NCI-H1694 treated with DMSO at 0.1 percent for 48 hours (cell line): ENCODE measurements around the gene ANKRD55.
"Not testable (repeated sequence)": the region's sequence is repeated elsewhere in the genome, so short reads cannot be mapped to it uniquely, and the experiment has no call there.

Experiments used
- DNase-seq: peaks from one replicate; lab custom pipeline; 2025; lab: John Stamatoyannopoulos, UW

Gene ANKRD55

DNA sequence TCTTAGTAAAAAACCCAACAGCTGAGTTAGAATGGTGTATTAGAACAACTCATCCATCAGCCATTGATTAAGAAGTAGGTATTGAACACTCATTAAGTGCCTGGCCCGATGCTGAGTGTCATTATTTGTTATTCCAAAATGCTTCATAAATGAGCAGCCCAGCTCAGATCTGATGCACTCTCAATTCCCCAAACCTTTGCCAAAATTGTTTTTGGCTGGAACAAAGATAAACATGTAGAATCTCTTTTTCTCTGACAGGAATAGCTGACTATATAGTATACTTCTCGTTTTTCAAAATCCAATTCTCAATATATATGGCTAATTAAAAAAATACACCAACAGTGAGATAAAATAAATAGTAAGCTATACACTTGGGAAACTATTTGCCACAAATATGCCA, 20.0 kb upstream of the ANKRD55 start:
- DNase-seq: no peak

- no peak for DNase-seq
Measured at GRCh38 chr5:56251918-56252553, 18.9 kb upstream of the ANKRD55 start.

DNA sequence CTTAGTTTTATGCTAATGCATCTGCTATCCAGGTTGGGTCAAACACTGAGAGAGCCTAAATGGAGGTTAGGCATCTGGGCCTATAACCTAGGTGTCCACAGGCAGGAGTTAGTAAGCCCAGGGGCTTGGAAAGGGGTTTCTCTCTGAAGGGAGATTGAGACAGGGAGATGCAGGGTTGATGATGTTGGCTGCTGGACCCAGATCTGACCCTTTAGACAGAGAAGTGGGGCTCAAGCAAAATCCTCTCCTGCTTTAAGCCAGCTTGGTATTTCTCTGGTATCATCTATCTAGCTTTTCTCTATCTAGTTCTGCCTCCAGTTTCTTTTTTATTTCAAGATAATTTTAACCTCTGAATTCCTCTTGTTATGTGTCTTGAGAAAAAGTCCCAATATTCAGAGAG, 18.3 kb upstream of the ANKRD55 start:
- DNase-seq: no peak

DNA sequence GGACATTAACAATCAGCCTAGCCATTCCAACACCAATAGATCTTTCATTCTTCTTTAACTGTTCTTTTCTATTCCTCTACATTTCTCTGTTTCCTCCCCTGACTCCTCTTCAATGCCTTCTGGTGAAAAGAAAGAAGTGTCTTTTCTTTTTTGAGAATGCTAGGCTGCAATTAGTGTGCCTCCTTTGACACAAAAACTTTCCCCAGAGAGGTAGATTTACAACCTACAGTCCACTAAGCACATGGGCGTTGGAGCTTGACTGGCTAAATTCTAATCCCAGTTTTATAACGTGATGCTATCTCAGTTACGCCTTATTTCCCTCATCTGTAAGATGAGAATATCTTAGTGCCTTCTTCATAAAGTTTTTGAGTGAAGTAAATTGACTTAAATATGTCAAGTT, 16.9 kb upstream of the ANKRD55 start:
- no peak for DNase-seq

DNA sequence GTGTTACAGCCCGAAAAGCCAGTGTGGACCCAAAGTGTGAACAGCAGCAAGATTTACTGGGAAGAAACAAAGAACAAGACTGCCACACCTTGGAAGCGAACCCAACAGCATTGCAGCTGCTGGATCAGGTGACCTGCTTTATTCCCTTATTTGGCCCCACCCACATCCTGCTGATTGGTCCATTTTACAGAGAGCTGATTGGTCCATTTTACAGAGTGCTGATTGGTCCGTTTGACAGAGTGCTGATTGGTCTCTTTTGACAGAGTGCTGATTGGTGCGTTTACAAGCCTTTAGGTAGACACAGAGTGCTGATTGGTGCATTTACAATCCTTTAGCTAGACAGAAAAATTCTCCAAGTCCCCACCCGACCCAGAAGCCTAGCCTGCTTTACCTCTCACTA, 16.0 kb upstream of the ANKRD55 start:
- DNase-seq: not testable (repeated sequence)

- no peak for DNase-seq
Measured at GRCh38 chr5:56247592-56247991, 14.5 kb upstream of the ANKRD55 start.

- no peak for DNase-seq
Measured at GRCh38 chr5:56246769-56247168, 13.6 kb upstream of the ANKRD55 start.

- DNase-seq: no peak
Measured at GRCh38 chr5:56245481-56245880, 12.4 kb upstream of the ANKRD55 start.

- DNase-seq: no peak
Measured at GRCh38 chr5:56244627-56245026, 11.5 kb upstream of the ANKRD55 start.

- DNase-seq: not testable (repeated sequence)
Measured at GRCh38 chr5:56242271-56242670, 9.1 kb upstream of the ANKRD55 start.

DNA sequence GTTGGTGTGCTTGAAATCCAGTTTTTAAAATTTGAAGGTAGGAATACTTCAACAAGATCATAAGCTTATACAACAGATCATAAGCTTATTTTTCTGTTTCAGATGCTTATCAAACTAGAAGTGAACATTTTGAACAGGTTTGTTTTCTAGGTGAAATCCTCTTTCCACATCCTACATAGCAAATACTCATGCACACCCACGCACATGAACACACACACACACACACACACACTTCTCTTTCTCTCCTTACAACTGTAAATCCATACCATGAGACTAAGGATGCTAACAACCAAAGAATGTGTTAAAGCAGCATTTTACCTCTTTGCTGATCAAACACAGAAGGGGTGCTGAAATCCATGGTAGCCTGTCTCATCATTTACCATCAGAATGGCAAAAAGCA, 592 bp downstream of the ANKRD55 start:
- no peak for DNase-seq

- no peak for DNase-seq
Measured at GRCh38 chr5:56230576-56230975, 2.6 kb downstream of the ANKRD55 start.

DNA sequence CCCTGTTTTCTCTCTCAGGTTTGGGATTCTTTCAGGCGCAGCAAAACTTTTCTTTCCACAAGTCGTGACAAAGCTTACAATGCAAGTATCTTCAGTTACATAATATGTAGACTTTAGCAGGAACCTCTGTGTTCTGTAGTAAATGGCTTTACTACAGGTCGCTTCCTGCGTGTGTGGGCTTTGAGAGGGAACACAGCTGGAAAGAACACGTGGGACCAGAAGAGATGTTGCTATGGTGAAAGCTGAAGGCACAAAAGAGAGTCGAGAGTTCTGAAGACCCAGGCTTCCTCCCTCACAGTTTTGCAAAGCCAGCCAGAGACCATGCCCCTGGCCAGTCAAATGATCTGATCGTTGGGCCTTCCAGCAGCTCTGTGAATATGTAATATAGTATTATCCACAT, 4.0 kb downstream of the ANKRD55 start:
- no peak for DNase-seq

DNA sequence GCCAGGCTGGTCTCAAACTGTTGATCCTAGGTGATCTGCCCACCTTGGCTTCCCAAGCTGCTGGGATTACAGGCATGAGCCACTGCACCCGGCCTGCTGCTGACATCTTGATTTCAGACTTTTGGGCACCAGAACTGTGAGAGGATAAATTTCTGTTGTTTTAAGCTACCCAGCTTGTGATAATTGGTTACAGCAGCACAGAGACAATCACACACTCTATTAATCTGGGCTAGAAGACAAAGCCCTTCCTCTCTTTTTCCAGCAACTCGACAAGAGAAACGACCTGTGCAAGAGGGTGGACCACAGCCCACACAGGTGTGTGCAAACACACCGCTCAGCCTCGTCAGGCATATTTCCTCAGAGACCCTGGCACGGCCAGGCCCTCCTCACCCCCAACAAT, 4.5 kb downstream of the ANKRD55 start:
- no peak for DNase-seq

- DNase-seq: no peak
Measured at GRCh38 chr5:56227691-56228090, 5.4 kb downstream of the ANKRD55 start.

- not testable (repeated sequence) for DNase-seq
Measured at GRCh38 chr5:56223298-56223697, 9.8 kb downstream of the ANKRD55 start.

- not testable (repeated sequence) for DNase-seq
Measured at GRCh38 chr5:56221601-56222000, 11.5 kb downstream of the ANKRD55 start.

GRCh38 chr5:56215019-56215830, 17.9 kb downstream of the ANKRD55 start:
- DNase-seq: no peak

GRCh38 chr5:56213886-56214535, 19.1 kb downstream of the ANKRD55 start:
- not testable (repeated sequence) for DNase-seq

DNA sequence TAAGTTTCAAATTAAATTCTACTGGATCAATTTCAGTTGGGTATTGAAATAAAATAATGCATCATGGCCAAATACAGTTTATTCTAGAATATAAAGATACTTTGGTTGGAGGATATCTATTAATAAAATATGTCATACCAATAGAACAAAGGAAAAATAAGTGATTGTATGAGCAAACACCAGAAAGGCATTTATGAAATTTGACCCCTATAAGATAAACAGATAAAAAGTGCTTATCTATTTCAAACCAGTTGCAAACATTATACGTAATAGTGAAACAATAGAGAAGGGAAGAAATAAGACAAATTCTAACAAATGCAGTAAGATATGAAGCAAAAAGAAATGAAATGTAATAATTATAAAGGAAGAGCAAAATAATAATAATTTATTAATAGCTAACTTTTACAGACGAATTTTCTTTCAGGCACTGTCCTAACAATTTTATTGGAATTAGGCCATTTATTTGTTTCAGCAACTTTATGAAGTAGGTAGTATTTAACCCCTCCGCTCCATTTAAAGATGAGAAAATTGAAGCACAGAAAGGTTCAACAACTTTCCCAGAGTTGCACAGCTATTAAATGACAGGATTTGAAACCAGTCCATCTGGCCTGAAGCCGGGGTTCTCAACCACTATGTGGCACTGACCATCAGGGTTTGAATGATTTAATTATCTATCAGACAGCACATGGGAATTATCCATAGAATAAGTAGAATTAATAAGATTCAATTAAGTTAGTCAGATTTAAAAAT, 20.8 kb downstream of the ANKRD55 start:
- no peak for DNase-seq

- no peak for DNase-seq
Measured at GRCh38 chr5:56211298-56211865, 21.7 kb downstream of the ANKRD55 start.

DNA sequence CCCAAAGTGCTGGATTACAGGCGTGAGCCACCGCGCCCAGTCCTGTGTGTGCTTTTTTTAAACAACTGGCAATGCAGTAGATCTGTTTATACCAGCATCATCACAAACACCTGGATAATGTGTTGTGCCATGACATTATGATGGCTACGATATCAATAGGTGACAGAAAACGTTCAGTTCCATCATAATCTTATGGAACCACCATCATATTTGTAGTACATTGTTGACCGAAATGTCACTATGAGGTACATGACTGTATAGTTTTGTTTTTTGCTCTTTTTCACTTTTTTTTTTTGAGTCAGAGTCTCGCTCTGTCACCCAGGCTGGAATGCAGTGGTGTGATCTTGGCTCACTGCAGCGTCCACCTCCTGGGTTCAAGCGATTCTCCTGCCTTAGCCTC, 24.4 kb downstream of the ANKRD55 start:
- no peak for DNase-seq
